Thyroid gland (tissue), 4 donors: ENCODE data around the gene PARD3.

Experiments
- CTCF ChIP-seq, 6 experiments: fragments of 200-600 bp in 3 of 6; fragments of 450-650 bp in 3 of 6; sonication (generic) in 3 of 6; IDR thresholded peaks; one replicate each; pipeline ENCODE4 v1.5.1; 2016 to 2019; ENCODE audit warnings: antibody characterized with exemption in 6 of 6, mild to moderate bottlenecking in 2 of 6, inconsistent platforms in 1 of 6, moderate library complexity in 1 of 6
- POLR2A ChIP-seq, 2 donors: fragments of 450-650 bp; IDR thresholded peaks; one replicate each; pipeline ENCODE4 v1.6.1; 2017; ENCODE audit warnings: antibody characterized with exemption in 2 of 2, mild to moderate bottlenecking in 2 of 2, moderate library complexity in 1 of 2

GRCh38 chr10:34273340-34273739 is 541.8 kb downstream of the PARD3 start:
- no peak for TF ChIP-seq CTCF (IDR thresholded peaks at IDR 0.05)
- TF ChIP-seq POLR2A (IDR thresholded peaks at IDR 0.05) = no peak
